NCI-H2171 (cell line): Measurements from ENCODE around the gene FBXL16.

ENCODE experiments used
- DNase-seq: peaks from one replicate; lab custom pipeline; 2025; lab: John Stamatoyannopoulos, UW

FBXL16 gene

GRCh38 chr16:689175-689897 lies 16.3 kb downstream of the FBXL16 start:
- no peak for DNase-seq

GRCh38 chr16:687499-687898 lies 18.1 kb downstream of the FBXL16 start:
- DNase-seq, result no peak

GRCh38 chr16:686459-687260 lies 18.9 kb downstream of the FBXL16 start:
- DNase-seq, result no peak

- peak; percentile 15 for DNase-seq
Observed at GRCh38 chr16:685967-686366, 19.6 kb downstream of the FBXL16 start.

- DNase-seq, result peak; percentile 69
Observed at GRCh38 chr16:684961-685696, 20.5 kb downstream of the FBXL16 start.

- DNase-seq, result peak; percentile 95
Observed at GRCh38 chr16:684071-684794, 21.4 kb downstream of the FBXL16 start, which contains the start of gene JMJD8. TSS of gene JMJD8 (minus strand) at chr16:684334. CDS start at chr16:684319, 15 bp downstream.

GRCh38 chr16:683396-684070 lies 22.1 kb downstream of the FBXL16 start:
- DNase-seq, result no peak

GRCh38 chr16:682493-683395 lies 22.9 kb downstream of the FBXL16 start:
- DNase-seq, result no peak

- no peak for DNase-seq
Observed at GRCh38 chr16:681746-682427, 23.7 kb downstream of the FBXL16 start.

- DNase-seq, result no peak
Observed at GRCh38 chr16:680967-681745, 24.4 kb downstream of the FBXL16 start.

- DNase-seq, result no peak
Observed at GRCh38 chr16:680625-680945, 25.0 kb downstream of the FBXL16 start.

GRCh38 chr16:679814-680624 lies 25.6 kb downstream of the FBXL16 start, which contains the start of gene STUB1:
TSS of gene STUB1 (plus strand) at chr16:680410. CDS start at chr16:680526, 116 bp downstream.
- peak; percentile 91 for DNase-seq

- peak; percentile 72 for DNase-seq
Observed at GRCh38 chr16:678858-679813, 26.5 kb downstream of the FBXL16 start.

- DNase-seq, result no peak
Observed at GRCh38 chr16:678209-678857, 27.3 kb downstream of the FBXL16 start.

- peak; percentile 53 for DNase-seq
Observed at GRCh38 chr16:677316-678190, 28.0 kb downstream of the FBXL16 start.
